Stimulated activated naive CD4-positive, alpha-beta T cell (primary cell): Measurements from ENCODE around the gene CFC1B.
"Not testable (repeated sequence)": the region's sequence is repeated elsewhere in the genome, so short reads cannot be mapped to it uniquely, and the experiment has no call there.

Source experiments
- DNase-seq, 6 experiments: peaks; one replicate each; lab custom pipeline; 2025; lab: John Stamatoyannopoulos, UW

CFC1B gene

GRCh38 chr2:130520992-130521391, at the start of gene CFC1B:
Gene CFC1B (plus strand): TSS chr2:130521222. CDS start chr2:130521485, 263 bp downstream.
- DNase-seq = not testable (repeated sequence)

GRCh38 chr2:130491073-130491472, 29.9 kb upstream of the CFC1B start:
- not testable (repeated sequence) for DNase-seq

GRCh38 chr2:130509228-130509627, 11.8 kb upstream of the CFC1B start, which contains the start of gene POTEI:
Gene POTEI (minus strand): TSS chr2:130509328. CDS start chr2:130509235, 93 bp downstream.
- not testable (repeated sequence) for DNase-seq

GRCh38 chr2:130510807-130511746, 9.9 kb upstream of the CFC1B start:
- not testable (repeated sequence) for DNase-seq

- not testable (repeated sequence) for DNase-seq
These were observed 9.1 kb upstream of the CFC1B start for GRCh38 chr2:130511747-130512451.

GRCh38 chr2:130518516-130519106, 2.4 kb upstream of the CFC1B start:
- not testable (repeated sequence) for DNase-seq

- not testable (repeated sequence) for DNase-seq
These were observed 1.4 kb downstream of the CFC1B start for GRCh38 chr2:130522390-130522789.

- DNase-seq = not testable (repeated sequence)
These were observed 6.4 kb downstream of the CFC1B start for GRCh38 chr2:130527365-130527967.

- DNase-seq = not testable (repeated sequence)
These were observed 8.5 kb downstream of the CFC1B start for GRCh38 chr2:130529545-130529944.

GRCh38 chr2:130530212-130530611, 9.2 kb downstream of the CFC1B start:
- DNase-seq = not testable (repeated sequence)

GRCh38 chr2:130531225-130531624, 10.2 kb downstream of the CFC1B start:
- not testable (repeated sequence) for DNase-seq

GRCh38 chr2:130531672-130532071, 10.7 kb downstream of the CFC1B start:
- DNase-seq = not testable (repeated sequence)

GRCh38 chr2:130536654-130537053, 15.6 kb downstream of the CFC1B start:
- DNase-seq = not testable (repeated sequence)

- not testable (repeated sequence) for DNase-seq
These were observed 17.2 kb downstream of the CFC1B start for GRCh38 chr2:130538271-130538670.

GRCh38 chr2:130542789-130543188, 21.8 kb downstream of the CFC1B start:
- not testable (repeated sequence) for DNase-seq

GRCh38 chr2:130543785-130544528, 22.9 kb downstream of the CFC1B start:
- DNase-seq = not testable (repeated sequence)

- not testable (repeated sequence) for DNase-seq
These were observed 24.0 kb downstream of the CFC1B start for GRCh38 chr2:130544978-130545377.

- not testable (repeated sequence) for DNase-seq
These were observed 27.4 kb downstream of the CFC1B start for GRCh38 chr2:130548418-130548817.

- DNase-seq = not testable (repeated sequence)
These were observed 28.5 kb downstream of the CFC1B start for GRCh38 chr2:130549475-130549874.

- DNase-seq = not testable (repeated sequence)
These were observed 33.2 kb downstream of the CFC1B start for GRCh38 chr2:130554178-130554577.

GRCh38 chr2:130556441-130556840, 35.4 kb downstream of the CFC1B start:
- DNase-seq = not testable (repeated sequence)
